Breast epithelium (tissue), 3 donors: Measurements from ENCODE around the gene GTF2E1.

Source experiments
- CTCF ChIP-seq, 3 donors: fragments of 450-650 bp; IDR thresholded peaks; one replicate each; pipeline ENCODE4 v1.5.1; 2016 to 2017; ENCODE audit warnings: antibody characterized with exemption in 3 of 3, mild to moderate bottlenecking in 3 of 3, moderate library complexity in 3 of 3
- POLR2A ChIP-seq: fragments of 450-650 bp; IDR thresholded peaks from one replicate; pipeline ENCODE4 v1.6.1; 2016; ENCODE audit warnings: antibody characterized with exemption, mild to moderate bottlenecking, moderate library complexity
- POLR2AphosphoS5 ChIP-seq, 3 donors: sonication (generic); formaldehyde crosslinking; IDR thresholded peaks; one replicate each; pipeline ENCODE4 v1.6.1; 2017; ENCODE audit warnings: antibody characterized with exemption in 3 of 3

GRCh38 chr3:120708408-120708807 is 34.1 kb upstream of the GTF2E1 start:
- TF ChIP-seq CTCF (IDR thresholded peaks at IDR 0.05) (no peak), POLR2A (no peak), POLR2AphosphoS5 (IDR thresholded peaks at IDR 0.05) (no peak)
